Panc1 (cell line): ENCODE data around the gene DEFB131A. TPM values are rescaled to one million over a fixed set of nuclear protein-coding genes. Genes with fewer than 3 reads are reported as not detected.
A peak's percentile ranks its signal among the peaks of the same experiment; 100 is the strongest.
"Not testable (repeated sequence)": the region's sequence is repeated elsewhere in the genome, so short reads cannot be mapped to it uniquely, and the experiment has no call there.

ENCODE experiments used
- ATAC-seq: fragments of 200-7000 bp; cut with Tn5 transposase; 2 replicates; pipeline ENCODE4 v1.9.1; 2020; ENCODE audit warnings: mild to moderate bottlenecking, moderate library complexity
- BruUV-seq: library from RNA; stranded (reverse); fragments of 400-500 nt; replicated peaks from 2 replicates; lab custom pipeline; 2021; lab: Mats Ljungman, UMichigan
- CTCF ChIA-PET: fragments of 300-600 bp; sonication (Branson Sonifier 250); formaldehyde crosslinking; loops from one replicate; lab custom pipeline; 2022; ENCODE audit warnings: antibody characterized with exemption; lab: Charles Lee
- POLR2A ChIA-PET: fragments of 300-600 bp; sonication (Branson Sonifier 250); formaldehyde crosslinking; loops from one replicate; lab custom pipeline; 2022; ENCODE audit warnings: antibody characterized with exemption; lab: Charles Lee
- DNase-seq: peaks from one replicate; pipeline ENCODE4 v3.0.0-alpha.2; 2010; ENCODE audit warnings: low read depth, low spot score
- H3K27ac ChIP-seq: 2 replicates; pipeline ENCODE4 v1.5.1; 2011; ENCODE audit warnings: mild to moderate bottlenecking, low read length, inconsistent platforms
- H3K27me3 ChIP-seq: fragments of 200-500 bp; sonication (Bioruptor generic); 2 replicates; pipeline ENCODE4 v1.6.0; 2014; ENCODE audit warnings: low read length, inconsistent platforms; ENCODE audit not compliant: control insufficient read depth, insufficient read depth
- H3K36me3 ChIP-seq: fragments of 200-500 bp; sonication (Bioruptor generic); 2 replicates; pipeline ENCODE4 v1.5.1; 2014; ENCODE audit warnings: inconsistent platforms, mild to moderate bottlenecking, low read length, moderate library complexity; ENCODE audit not compliant: control insufficient read depth, insufficient read depth
- H3K4me1 ChIP-seq: 2 replicates; pipeline ENCODE4 v1.5.1; 2011; ENCODE audit warnings: inconsistent platforms, mild to moderate bottlenecking, low read length, moderate library complexity; ENCODE audit not compliant: control insufficient read depth, insufficient read depth
- H3K4me3 ChIP-seq, 2 experiments: 2 replicates each; pipeline ENCODE4 v1.5.1; 2011 to 2012; ENCODE audit warnings: low read depth in 2 of 2, low read length in 2 of 2, mild to moderate bottlenecking in 2 of 2, inconsistent platforms in 1 of 2, moderate library complexity in 1 of 2
- H3K9me3 ChIP-seq: fragments of 200-500 bp; sonication (Bioruptor generic); 2 replicates; pipeline ENCODE4 v1.5.1; 2014; ENCODE audit warnings: low read depth, mild to moderate bottlenecking, inconsistent platforms, low read length, moderate library complexity; ENCODE audit not compliant: control insufficient read depth, insufficient read depth
- CTCF ChIP-seq: fragments of 450-650 bp; IDR thresholded peaks from 2 replicates; pipeline ENCODE4 v1.5.1; 2017; ENCODE audit warnings: mild to moderate bottlenecking
- in situ Hi-C: cut with HindIII; loops from 2 replicates; pipeline ENCODE4 v1.10.0; 2016; ENCODE audit warnings: low sequenced_read_pairs, low pct_unique_long_range_greater_than_20kb
- intact Hi-C: fragments of 100-400 bp; cut with micrococcal nuclease; formaldehyde crosslinking; loops from one replicate; pipeline ENCODE4 v1.10.0; 2022; ENCODE audit not compliant: unreplicated experiment
- total RNA-seq: library from RNA; stranded (reverse); gene quantifications from one replicate; pipeline ENCODE4 v1.2.1, GENCODE V29; 2021; ENCODE audit not compliant: unreplicated experiment

Gene DEFB131A
- total RNA-seq, 1 experiment from 2014 or later, result not detected

- H3K4me3 ChIP-seq, H3K27ac ChIP-seq, in situ Hi-C loops, DNase-seq, H3K9me3 ChIP-seq, H3K36me3 ChIP-seq, ATAC-seq, BruUV-seq, intact Hi-C loops, POLR2A ChIA-PET, H3K27me3 ChIP-seq, CTCF ChIA-PET, H3K4me1 ChIP-seq: not testable (repeated sequence)
Measured at GRCh38 chr4:9490986-9491385, 46.8 kb downstream of the DEFB131A start.

- H3K27me3 ChIP-seq, H3K4me3 ChIP-seq, intact Hi-C loops, H3K4me1 ChIP-seq, CTCF ChIA-PET, DNase-seq, H3K27ac ChIP-seq, ATAC-seq, H3K9me3 ChIP-seq, POLR2A ChIA-PET, in situ Hi-C loops, H3K36me3 ChIP-seq, BruUV-seq: not testable (repeated sequence)
Measured at GRCh38 chr4:9493589-9493988, 49.4 kb downstream of the DEFB131A start.

GRCh38 chr4:9494256-9495035, 50.2 kb downstream of the DEFB131A start:
- intact Hi-C loops, H3K4me1 ChIP-seq, H3K36me3 ChIP-seq, H3K9me3 ChIP-seq, H3K4me3 ChIP-seq, BruUV-seq, CTCF ChIA-PET, DNase-seq, H3K27me3 ChIP-seq, H3K27ac ChIP-seq, POLR2A ChIA-PET, ATAC-seq, in situ Hi-C loops: not testable (repeated sequence)

- TF ChIP-seq CTCF, result peak; percentile 66
- intact Hi-C loops, H3K4me1 ChIP-seq, H3K27ac ChIP-seq, H3K9me3 ChIP-seq, DNase-seq, in situ Hi-C loops, CTCF ChIA-PET, H3K36me3 ChIP-seq, POLR2A ChIA-PET, H3K4me3 ChIP-seq, ATAC-seq, H3K27me3 ChIP-seq, BruUV-seq: not testable (repeated sequence)
Measured at GRCh38 chr4:9495443-9495842, 51.2 kb downstream of the DEFB131A start.

- in situ Hi-C loops, H3K9me3 ChIP-seq, POLR2A ChIA-PET, H3K36me3 ChIP-seq, CTCF ChIA-PET, H3K27ac ChIP-seq, intact Hi-C loops, H3K4me1 ChIP-seq, BruUV-seq, H3K27me3 ChIP-seq, DNase-seq, ATAC-seq: not testable (repeated sequence)
- peak overlapping the region in 1 of 2 experiments; percentile 20; a peak in 2 of 4 replicates for H3K4me3 ChIP-seq
Measured at GRCh38 chr4:9497575-9498467, 53.6 kb downstream of the DEFB131A start.

GRCh38 chr4:9498468-9499040, 54.3 kb downstream of the DEFB131A start:
- not testable (repeated sequence) for ATAC-seq

More at GRCh38 chr4:9498468-9499040, 54.3 kb downstream of the DEFB131A start:
- DNase-seq, POLR2A ChIA-PET, CTCF ChIA-PET, H3K9me3 ChIP-seq, in situ Hi-C loops, H3K36me3 ChIP-seq, H3K4me3 ChIP-seq, BruUV-seq, H3K27me3 ChIP-seq, H3K4me1 ChIP-seq, intact Hi-C loops, H3K27ac ChIP-seq: not testable (repeated sequence)
